H1 (cell line): Measurements from ENCODE around the gene ACTL8. TPM values are rescaled to one million over a fixed set of nuclear protein-coding genes. Genes with fewer than 3 reads are reported as not detected.

ENCODE experiments used
- CTCF ChIA-PET: fragments of 300-600 bp; sonication (Branson Sonifier 250); formaldehyde crosslinking; loops from one replicate; lab custom pipeline; 2021; ENCODE audit not compliant: partially characterized antibody; lab: Charles Lee
- POLR2A ChIA-PET: fragments of 300-600 bp; sonication (Branson Sonifier 250); formaldehyde crosslinking; loops from one replicate; lab custom pipeline; 2021; ENCODE audit warnings: inconsistent platforms; ENCODE audit not compliant: partially characterized antibody; lab: Charles Lee
- DNase-seq, 2 experiments: peaks; one replicate each; pipeline versions ENCODE4 v3.0.0 to v3.0.0-alpha.2; 2010 to 2022; ENCODE audit warnings: low spot score in 2 of 2, low read depth in 1 of 2, mixed read lengths in 1 of 2
- FAIRE-seq: peaks from 2 replicates; lab custom pipeline; 2011; peaks lifted over from hg19 to GRCh38; lab: Jason Lieb, UNC
- H2AFZ ChIP-seq: 2 replicates; pipeline ENCODE4 v1.8.1; 2012; ENCODE audit warnings: low read length, inconsistent platforms
- H2AK5ac ChIP-seq: 2 replicates; pipeline ENCODE4 v1.6.1; 2013; ENCODE audit warnings: low read depth, low read length
- H2BK120ac ChIP-seq: replicated peaks from 2 replicates; pipeline ENCODE3; 2013; ENCODE audit warnings: low read depth, low read length, inconsistent platforms
- H2BK12ac ChIP-seq: 2 replicates; pipeline ENCODE4 v1.6.1; 2013; ENCODE audit warnings: low read depth, low read length
- H2BK15ac ChIP-seq: 2 replicates; pipeline ENCODE4 v1.6.1; 2013; ENCODE audit warnings: low read length
- H2BK20ac ChIP-seq: 2 replicates; pipeline ENCODE4 v1.6.1; 2013; ENCODE audit warnings: low read length
- H2BK5ac ChIP-seq: 2 replicates; pipeline ENCODE4 v1.6.1; 2013; ENCODE audit warnings: low read depth, low read length
- H3K14ac ChIP-seq: 2 replicates; pipeline ENCODE4 v1.6.1; 2013; ENCODE audit warnings: inconsistent platforms; ENCODE audit not compliant: insufficient read length
- H3K18ac ChIP-seq: 2 replicates; pipeline ENCODE4 v1.6.1; 2013; ENCODE audit warnings: low read length; ENCODE audit errors: extremely low read depth
- H3K23ac ChIP-seq: 2 replicates; pipeline ENCODE4 v1.6.1; 2013; ENCODE audit warnings: inconsistent platforms; ENCODE audit not compliant: insufficient read length
- H3K23me2 ChIP-seq: 2 replicates; pipeline ENCODE4 v1.6.1; 2013; ENCODE audit warnings: low read depth, low read length
- H3K27ac ChIP-seq: 2 replicates; pipeline ENCODE4 v1.6.1; 2011; ENCODE audit warnings: low read depth, low read length, inconsistent platforms
- H3K27me3 ChIP-seq, 4 experiments: replicated peaks in 1 of 4; 1 replicate in 1 of 4; 2 replicates in 3 of 4; pipeline versions ENCODE4 v1.6.1 to v1.8.1; 2011 to 2013; ENCODE audit warnings: low read length in 3 of 4, mild to moderate bottlenecking in 3 of 4, inconsistent platforms in 2 of 4, mixed read lengths in 2 of 4, moderate library complexity in 1 of 4; ENCODE audit not compliant: control insufficient read depth in 3 of 4, insufficient read depth in 3 of 4; ENCODE audit errors: extremely low read depth in 1 of 4
- H3K36me3 ChIP-seq, 4 experiments: 2 replicates each; pipeline versions ENCODE4 v1.6.1 to v1.8.1; 2011 to 2013; ENCODE audit warnings: mild to moderate bottlenecking in 4 of 4, low read length in 3 of 4, moderate library complexity in 2 of 4, control low read depth in 1 of 4, inconsistent platforms in 1 of 4; ENCODE audit not compliant: insufficient read depth in 4 of 4, control insufficient read depth in 2 of 4
- H3K4ac ChIP-seq: replicated peaks from 2 replicates; pipeline ENCODE3; 2013; ENCODE audit warnings: low read length, low read depth, mixed read lengths, inconsistent platforms; ENCODE audit not compliant: insufficient read length
- H3K4me1 ChIP-seq, 4 experiments: replicated peaks in 1 of 4; 1 replicate in 1 of 4; 2 replicates in 3 of 4; pipeline versions ENCODE4 v1.6.1 to v1.8.1; 2011 to 2013; ENCODE audit warnings: low read length in 3 of 4, inconsistent platforms in 2 of 4, mixed read lengths in 1 of 4; ENCODE audit not compliant: insufficient read depth in 4 of 4, control insufficient read depth in 3 of 4
- H3K4me2 ChIP-seq, 2 experiments: 2 replicates each; pipeline versions ENCODE4 v1.6.1 to v1.8.1; 2011 to 2013; ENCODE audit warnings: low read depth in 2 of 2, low read length in 2 of 2, control low read depth in 1 of 2, inconsistent platforms in 1 of 2, mild to moderate bottlenecking in 1 of 2; ENCODE audit not compliant: insufficient read depth in 1 of 2
- H3K4me3 ChIP-seq, 4 experiments: fragments of 200-600, 300-600 bp in 1 of 4; sonication (generic), shearing (Covaris generic), sonication (Bioruptor Twin) in 1 of 4; 2 replicates each; pipeline versions ENCODE4 v1.5.1 to v1.8.1; 2011 to 2016; ENCODE audit warnings: low read length in 4 of 4, low read depth in 3 of 4, control low read depth in 2 of 4, inconsistent platforms in 2 of 4, mild to moderate bottlenecking in 2 of 4, mixed read lengths in 1 of 4, moderate library complexity in 1 of 4; ENCODE audit not compliant: insufficient read depth in 2 of 4; ENCODE audit errors: extremely low read depth in 1 of 4
- H3K56ac ChIP-seq: replicated peaks from 2 replicates; pipeline ENCODE3; 2013; ENCODE audit warnings: low read depth, mild to moderate bottlenecking, mixed read lengths, low read length, inconsistent platforms; ENCODE audit not compliant: insufficient read length
- H3K79me1 ChIP-seq: 2 replicates; pipeline ENCODE4 v1.6.1; 2013; ENCODE audit warnings: low read depth, low read length, control low read depth
- H3K79me2 ChIP-seq, 2 experiments: 2 replicates each; pipeline versions ENCODE4 v1.6.1 to v1.8.1; 2012 to 2013; ENCODE audit warnings: low read length in 2 of 2, mild to moderate bottlenecking in 2 of 2, inconsistent platforms in 1 of 2; ENCODE audit not compliant: insufficient read depth in 2 of 2, control insufficient read depth in 1 of 2
- H3K9ac ChIP-seq, 4 experiments: replicated peaks in 1 of 4; 1 replicate in 1 of 4; 2 replicates in 3 of 4; pipeline versions ENCODE4 v1.6.1 to v1.8.1; 2011 to 2013; ENCODE audit warnings: low read depth in 3 of 4, low read length in 3 of 4, control low read depth in 2 of 4, mild to moderate bottlenecking in 2 of 4, moderate library complexity in 2 of 4, inconsistent platforms in 1 of 4; ENCODE audit errors: extremely low read depth in 1 of 4
- H3K9me3 ChIP-seq, 2 experiments: 2 replicates each; pipeline versions ENCODE4 v1.6.1 to v1.8.1; 2012 to 2013; ENCODE audit warnings: mild to moderate bottlenecking in 2 of 2, moderate library complexity in 2 of 2, control low read depth in 1 of 2, inconsistent platforms in 1 of 2, low read depth in 1 of 2, low read length in 1 of 2, mixed read lengths in 1 of 2; ENCODE audit not compliant: insufficient read depth in 2 of 2
- H4K20me1 ChIP-seq, 2 experiments: replicated peaks in 1 of 2; 2 replicates each; pipeline versions ENCODE3 to v1.8.1; 2011 to 2013; ENCODE audit warnings: inconsistent platforms in 2 of 2, low read length in 2 of 2, mild to moderate bottlenecking in 1 of 2; ENCODE audit not compliant: insufficient read depth in 2 of 2, control insufficient read depth in 1 of 2
- H4K5ac ChIP-seq: 2 replicates; pipeline ENCODE4 v1.6.1; 2013; ENCODE audit warnings: low read length, low read depth, mixed read lengths, inconsistent platforms; ENCODE audit not compliant: insufficient read length
- H4K8ac ChIP-seq: 2 replicates; pipeline ENCODE4 v1.8.0; 2013; ENCODE audit warnings: mild to moderate bottlenecking, moderate library complexity, low read length, inconsistent platforms; ENCODE audit not compliant: insufficient read depth; ENCODE audit errors: extremely low read depth
- H4K91ac ChIP-seq: replicated peaks from 2 replicates; pipeline ENCODE3; 2013; ENCODE audit warnings: low read length, mixed read lengths, inconsistent platforms; ENCODE audit not compliant: insufficient read length
- PHF8 ChIP-seq: fragments of 200-600 bp; sonication (generic); conservative IDR thresholded peaks from 2 replicates; pipeline ENCODE4 v1.7.1; 2012; ENCODE audit warnings: low read depth, mild to moderate bottlenecking, inconsistent platforms, low read length, moderate library complexity
- POLR2A ChIP-seq, 2 experiments: IDR thresholded peaks; 1 replicate in 1 of 2; 2 replicates in 1 of 2; pipeline ENCODE4 v1.6.1; 2011; ENCODE audit warnings: low read depth in 2 of 2, low read length in 2 of 2, mild to moderate bottlenecking in 2 of 2; ENCODE audit errors: control extremely low read depth in 1 of 2
- RFX5 ChIP-seq: IDR thresholded peaks from 2 replicates; pipeline ENCODE4 v1.6.1; 2011; ENCODE audit warnings: low read depth, low read length, improper control_type of control experiment, borderline replicate concordance
- RNF2 ChIP-seq: fragments of 200-900, 300-1000 bp; sonication (generic); IDR thresholded peaks from 2 replicates; pipeline ENCODE4 v1.7.1; 2016; ENCODE audit warnings: borderline replicate concordance, low read depth, mild to moderate bottlenecking, antibody characterized with exemption, low read length; ENCODE audit not compliant: poor library complexity, severe bottlenecking; ENCODE audit errors: missing control alignments
- TEAD4 ChIP-seq: IDR thresholded peaks from 2 replicates; pipeline ENCODE4 v1.6.1; 2012; ENCODE audit warnings: low read depth, low read length, inconsistent platforms, mixed read lengths
- WGBS, 2 experiments: shearing (Covaris generic) in 1 of 2; methylation state at CpG; one replicate each; pipeline versions ENCODE4 v1.1.6 to v1.1.7; 2013 to 2015; ENCODE audit warnings: low lambda C conversion rate in 2 of 2, mixed read lengths in 2 of 2, inconsistent platforms in 1 of 2, low coverage in 1 of 2, missing lambda C conversion rate in 1 of 2; ENCODE audit not compliant: insufficient replicate concordance in 2 of 2, insufficient coverage in 1 of 2, insufficient read length in 1 of 2; ENCODE audit errors: extremely low coverage in 1 of 2, missing lambda C conversion rate in 1 of 2; 5-methylcytosine and 5-hydroxymethylcytosine counted together
- polyA plus RNA-seq, 7 experiments: library from polyadenylated mRNA; depleted of rRNA in 3 of 7; stranded (reverse) in 5 of 7; unstranded in 2 of 7; fragments of >200 nt in 5 of 7; fragments of 200-250 nt in 2 of 7; gene quantifications; 1 replicate in 5 of 7; 2 replicates in 1 of 7; 4 replicates in 1 of 7; pipeline versions ENCODE4 v1.2.1 to v1.2.3, GENCODE V29; 2011 to 2013; ENCODE audit warnings: missing spikeins in 2 of 7, mixed read lengths in 2 of 7
- total RNA-seq: library from RNA; stranded (reverse); fragmentation: NEBNext Ultra II Directional; extraction: Animal tissue kit (Norgen Biotek cat#: 25700); gene quantifications from 2 replicates; pipeline ENCODE4 v1.2.1, GENCODE V29; 2021

Gene ACTL8
- total and polyA plus RNA-seq, 2 of the 8 experiments (the other 6 are each of a cell fraction or from before 2014, with no cell fraction given): 0.33 to 0.47 TPM

GRCh38 chr1:17861685-17862084 lies 106.6 kb downstream of the ACTL8 start:
- DNase-seq (no peak), FAIRE-seq (no peak)
- no peak overlapping the region for H3K4me3 ChIP-seq
- H3K36me3 ChIP-seq: no peaks in the 10 kb centered on the region
- no peak overlapping the region for H3K4ac ChIP-seq
- 57% methylated on average over 3 of the region's 3 CpGs; no CpG with 5 or more reads in 1 of the 2 experiments for WGBS, 2 experiments
- H4K5ac ChIP-seq: no peak overlapping the region
- no peak overlapping the region for H2BK15ac ChIP-seq
- H3K27me3 ChIP-seq: peaks cover 0 to 3% (median 0%) of the 10 kb centered on the region in 4 experiments; a peak in 1 of 7 replicates
- no peak overlapping the region for H2BK120ac ChIP-seq
- no peak overlapping the region for H2BK5ac ChIP-seq
- no peaks in the 10 kb centered on the region; a peak in 3 of 7 replicates for H3K4me1 ChIP-seq
- no peak overlapping the region for H2AK5ac ChIP-seq
- H3K23ac ChIP-seq: no peak overlapping the region
- no peak overlapping the region for H3K27ac ChIP-seq
- H3K18ac ChIP-seq: no peak overlapping the region
- no peak overlapping the region; a peak in 1 of 4 replicates for H3K4me2 ChIP-seq
- no peaks in the 10 kb centered on the region for H3K79me1 ChIP-seq
- H2AFZ ChIP-seq: no peak overlapping the region
- TF ChIP-seq POLR2A (IDR thresholded peaks at IDR 0.05; ENCODE audit: control extremely low read depth in 1 of 2, low read depth in 2 of 2, low read length in 2 of 2) (no peak), RNF2 (no peak), RFX5 (no peak), TEAD4 (no peak), PHF8 (no peak)
- no peaks in the 10 kb centered on the region for H3K79me2 ChIP-seq
- no peak overlapping the region for H2BK20ac ChIP-seq
- ChIA-PET CTCF (interaction anchor here (1.0 kb wide), 1 partner anchor 15 kb away, joined by 4 read pairs; no protein-coding TSS in a partner anchor), POLR2A (no interaction called here)
- H2BK12ac ChIP-seq: no peak overlapping the region
- H3K56ac ChIP-seq: no peak overlapping the region
- H3K14ac ChIP-seq: no peak overlapping the region
- no peaks in the 10 kb centered on the region for H4K20me1 ChIP-seq
- no peak overlapping the region for H3K9ac ChIP-seq
- peaks cover 7% of the 10 kb centered on the region; the same call in 1 of the 2 replicates for H3K23me2 ChIP-seq
- no peak overlapping the region for H4K8ac ChIP-seq
- H3K9me3 ChIP-seq: no peaks in the 10 kb centered on the region
- no peak overlapping the region for H4K91ac ChIP-seq
